NCI-H146 treated with DMSO at 0.1 percent for 48 hours (cell line): Measurements from ENCODE around the gene KLHL18.
"Not testable (repeated sequence)": the region's sequence is repeated elsewhere in the genome, so short reads cannot be mapped to it uniquely, and the experiment has no call there.

Experiments
- DNase-seq: peaks from one replicate; lab custom pipeline; 2025; ENCODE audit not compliant: unreplicated experiment; lab: John Stamatoyannopoulos, UW

The KLHL18 gene

GRCh38 chr3:47282424-47283192 lies at the start of gene KLHL18, which contains the start of gene KIF9:
Gene KLHL18 (plus strand): TSS chr3:47282944. CDS start chr3:47282966, 22 bp downstream.
Gene KIF9 (minus strand): TSS chr3:47282799. CDS start chr3:47277374, 5,425 bp downstream.
- peak; percentile 84 for DNase-seq

- DNase-seq: no peak
Observed at GRCh38 chr3:47238017-47238416, 44.7 kb upstream of the KLHL18 start.

GRCh38 chr3:47239929-47240328 lies 42.8 kb upstream of the KLHL18 start:
- no peak for DNase-seq

GRCh38 chr3:47243419-47244147 lies 39.2 kb upstream of the KLHL18 start:
- no peak for DNase-seq

DNA sequence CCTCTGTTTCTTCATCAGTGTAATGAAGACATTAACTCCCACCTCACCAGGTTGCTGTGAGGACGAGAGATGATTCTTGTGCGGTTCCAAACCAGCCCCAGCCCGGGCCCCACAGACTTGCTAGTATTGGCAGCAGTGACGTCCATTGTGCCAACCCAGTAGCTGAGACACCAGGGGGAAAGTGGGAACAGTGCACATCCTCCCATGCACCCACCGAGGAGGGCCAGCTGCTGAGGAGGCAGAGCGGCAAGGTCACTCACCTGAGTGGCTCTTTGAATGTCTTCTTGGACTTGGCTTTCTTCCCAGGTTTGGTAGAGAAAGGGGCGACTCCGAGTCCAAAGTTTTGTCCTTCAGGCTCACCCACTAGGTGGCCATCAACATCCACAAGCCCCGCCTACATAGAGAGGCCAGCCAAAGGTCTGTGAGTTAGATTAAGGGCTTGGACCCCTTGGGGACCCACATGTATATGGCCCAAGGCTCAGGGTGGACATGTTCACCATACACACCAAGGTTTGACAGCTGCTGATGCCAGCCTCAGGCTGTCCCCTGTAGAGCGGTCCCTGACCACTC lies 38.1 kb upstream of the KLHL18 start:
- no peak for DNase-seq

- no peak for DNase-seq
Observed at GRCh38 chr3:47245271-47245670, 37.5 kb upstream of the KLHL18 start.

GRCh38 chr3:47247131-47248064 lies 35.3 kb upstream of the KLHL18 start:
- DNase-seq: no peak

- DNase-seq: peak; percentile 1
Observed at GRCh38 chr3:47250309-47251060, 32.3 kb upstream of the KLHL18 start.

- DNase-seq: not testable (repeated sequence)
Observed at GRCh38 chr3:47251085-47251484, 31.7 kb upstream of the KLHL18 start.

DNA sequence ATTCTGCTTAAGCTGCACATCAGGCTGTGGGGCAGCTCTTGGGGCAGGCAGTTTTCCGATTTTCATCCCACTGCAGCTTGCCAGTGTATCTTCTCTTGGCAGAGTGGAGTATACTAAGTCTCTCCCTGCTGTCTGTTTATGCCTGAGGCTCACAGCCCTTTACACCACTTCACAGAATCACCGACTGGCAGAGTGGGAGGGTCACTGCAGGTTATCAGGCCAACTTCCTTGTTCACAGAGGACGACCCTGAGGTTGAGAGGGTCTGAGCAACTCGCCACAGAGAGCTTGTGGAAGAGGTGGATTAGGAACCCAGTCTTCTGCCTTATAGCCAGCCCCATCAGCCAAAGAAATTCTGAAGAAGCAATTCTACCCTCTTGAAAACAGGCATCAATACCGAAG lies 31.1 kb upstream of the KLHL18 start:
- no peak for DNase-seq

- DNase-seq: not testable (repeated sequence)
Observed at GRCh38 chr3:47256331-47256730, 26.4 kb upstream of the KLHL18 start.

GRCh38 chr3:47259114-47259513 lies 23.6 kb upstream of the KLHL18 start:
- no peak for DNase-seq

DNA sequence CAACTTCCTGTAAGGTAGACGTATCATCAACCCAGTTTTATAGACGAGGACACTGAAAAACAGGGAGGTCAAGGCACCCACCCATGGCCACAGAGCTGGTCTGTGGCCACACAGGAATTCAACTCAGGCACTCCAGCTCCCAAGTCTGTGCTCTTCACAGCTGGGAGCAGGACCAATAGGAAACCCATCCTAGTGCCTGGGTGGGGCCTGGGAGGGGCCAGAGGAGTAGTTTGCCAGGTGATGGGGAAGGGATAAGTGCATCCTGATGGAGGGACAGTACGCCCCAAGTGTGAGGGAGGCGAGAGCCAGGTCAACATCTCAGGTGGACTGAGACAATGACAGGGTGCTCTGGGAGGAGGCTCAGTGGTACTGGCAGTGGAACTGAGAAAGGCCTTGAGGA lies 22.1 kb upstream of the KLHL18 start:
- no peak for DNase-seq

DNA sequence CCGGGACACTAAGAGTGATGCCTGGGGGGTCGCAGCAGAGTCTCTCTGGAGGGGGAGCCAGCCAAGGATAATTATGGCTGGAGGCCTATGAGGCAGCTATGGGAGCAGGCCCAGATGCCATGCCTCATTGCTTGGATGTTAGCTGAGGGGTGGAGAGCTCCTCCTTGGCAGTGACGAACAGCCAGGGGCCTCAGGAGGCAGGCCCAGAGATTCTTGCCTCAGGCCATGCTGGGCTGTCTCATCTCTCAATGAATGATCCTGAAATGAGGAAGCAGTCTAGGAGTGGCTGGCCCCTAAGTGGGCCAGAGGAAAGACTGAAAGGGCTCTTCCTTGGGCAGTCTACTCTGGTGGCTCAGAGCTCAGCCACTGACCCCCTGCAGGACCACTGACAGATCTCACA lies 21.4 kb upstream of the KLHL18 start:
- no peak for DNase-seq

DNA sequence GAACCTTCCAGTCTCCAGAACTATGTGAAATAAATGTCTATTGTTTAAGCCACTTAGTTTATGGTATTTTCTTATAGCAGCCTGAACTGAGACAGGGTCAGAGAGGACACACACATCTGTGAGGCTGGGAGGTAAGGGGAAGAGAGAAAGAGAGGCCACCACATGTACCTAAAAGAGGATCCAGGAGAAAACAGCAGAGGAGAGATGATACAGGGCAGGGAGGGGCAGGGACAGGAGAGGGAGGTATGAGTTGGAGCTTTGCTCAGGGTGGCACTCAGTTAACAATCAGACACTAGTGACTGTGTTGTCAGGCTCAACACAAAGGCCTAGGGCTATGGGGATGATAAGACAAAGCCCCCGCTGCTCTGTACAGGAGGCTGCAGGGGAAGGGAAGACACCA lies 17.7 kb upstream of the KLHL18 start:
- no peak for DNase-seq

DNA sequence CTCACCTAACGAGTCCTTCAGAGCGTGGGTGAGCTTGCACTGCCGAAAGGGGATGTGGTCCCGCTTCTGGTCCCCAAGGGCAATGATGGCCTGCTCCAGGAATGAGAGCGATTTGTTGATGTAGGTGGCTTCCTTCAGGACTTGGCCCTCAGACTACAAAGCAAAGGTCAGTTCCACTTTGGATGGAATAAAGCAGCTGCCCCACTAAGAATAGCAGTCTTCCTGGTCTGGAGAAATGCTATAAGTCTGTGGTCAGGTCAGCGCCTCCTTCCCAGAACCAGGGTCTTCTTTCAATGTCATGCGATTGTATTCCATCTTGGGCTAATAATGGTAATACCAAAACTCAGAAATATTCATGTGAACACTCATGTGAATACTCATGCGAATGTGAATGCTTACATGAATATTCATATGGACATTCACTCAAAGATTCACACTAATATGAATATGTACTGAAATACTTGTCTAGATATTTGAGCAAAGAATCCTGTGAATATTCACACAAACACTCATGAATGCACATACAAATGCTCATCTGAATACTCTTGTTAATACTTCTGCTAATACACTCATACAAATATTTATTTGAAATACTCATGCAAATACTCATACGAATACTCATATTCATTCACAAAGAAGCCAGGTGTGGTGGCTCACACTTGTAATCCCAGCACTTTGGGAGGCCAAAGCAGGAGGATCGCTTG lies 16.9 kb upstream of the KLHL18 start:
- no peak for DNase-seq

GRCh38 chr3:47266709-47267489 lies 15.8 kb upstream of the KLHL18 start:
- no peak for DNase-seq

DNA sequence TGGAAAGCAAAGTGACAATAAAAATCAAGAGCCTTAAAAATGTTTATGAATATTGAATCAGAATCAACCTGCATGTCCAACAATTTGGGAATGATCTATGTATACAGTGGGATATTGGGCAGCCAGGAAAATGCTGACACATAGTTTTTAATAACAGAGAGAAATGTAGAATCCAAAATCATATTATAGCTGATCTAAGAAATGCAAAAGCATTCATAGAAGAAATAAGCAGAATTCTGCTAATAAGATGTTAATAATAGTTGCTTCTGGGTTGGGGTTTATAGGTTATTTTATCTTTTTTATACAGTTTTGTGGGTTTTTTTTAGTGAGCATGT lies 15.3 kb upstream of the KLHL18 start:
- no peak for DNase-seq

DNA sequence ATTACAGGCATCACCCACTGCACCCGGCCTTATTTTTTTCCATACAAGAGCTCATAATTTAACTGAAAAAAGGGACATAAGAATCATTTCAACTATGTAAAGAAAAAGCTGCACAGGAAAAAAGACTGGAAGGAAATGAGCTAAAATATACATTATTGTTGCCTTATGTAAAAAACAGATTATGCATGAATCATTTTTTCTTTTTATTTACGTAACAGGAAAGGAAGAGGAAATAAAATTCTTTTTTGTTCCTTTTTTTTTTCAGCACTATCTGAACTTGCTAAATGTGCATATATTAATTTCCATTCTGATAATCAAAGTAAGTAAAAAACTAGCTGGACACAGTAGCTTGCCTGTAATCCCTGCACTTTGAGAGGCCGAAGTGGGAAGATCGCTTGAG lies 12.2 kb upstream of the KLHL18 start:
- DNase-seq: no peak
